Measurements from ENCODE around the gene LIPE. TPM values are rescaled to one million over a fixed set of nuclear protein-coding genes. Genes with fewer than 3 reads are reported as not detected.
A peak's percentile ranks its signal among the peaks of the same experiment; 100 is the strongest.

Gene LIPE
- total RNA-seq, 1 donor from 2014 or later, result 8.4 TPM

DNA sequence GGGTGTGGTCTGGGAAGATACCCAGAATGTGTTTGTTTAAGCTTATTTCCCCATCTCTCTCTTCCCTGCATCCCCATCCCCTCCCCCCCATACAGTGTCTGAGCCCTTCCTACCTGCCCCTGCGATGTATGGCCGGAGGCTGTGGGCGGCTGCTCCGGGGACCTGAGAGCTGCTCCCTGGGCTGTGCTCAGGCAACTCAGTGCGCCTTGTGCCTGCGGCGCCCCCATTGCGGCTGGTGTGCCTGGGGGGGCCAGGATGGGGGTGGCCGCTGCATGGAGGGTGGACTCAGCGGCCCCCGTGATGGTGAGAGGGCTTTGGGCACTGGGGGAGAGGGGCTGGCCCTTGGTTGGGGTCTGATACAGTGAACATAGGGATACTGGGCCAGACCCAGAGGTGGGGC lies 58.8 kb downstream of the LIPE start:
- no peak overlapping the region for H3K4me3 Mint-ChIP-seq (ENCODE audit: unreplicated experiment)
- no peak for DNase-seq (ENCODE audit: extremely low spot score, unreplicated experiment)
- H3K27ac Mint-ChIP-seq (ENCODE audit: unreplicated experiment), result no peak overlapping the region
- no peaks in the 10 kb centered on the region for H3K9me3 Mint-ChIP-seq (ENCODE audit: unreplicated experiment)
- peaks cover 16% of the 10 kb centered on the region for H3K4me1 Mint-ChIP-seq (ENCODE audit: unreplicated experiment)
- no peak for TF ChIP-seq CTCF (IDR thresholded peaks at IDR 0.05)
- peaks cover 25% of the 10 kb centered on the region for H3K36me3 Mint-ChIP-seq (ENCODE audit: unreplicated experiment)
- no peaks in the 10 kb centered on the region for H3K27me3 Mint-ChIP-seq (ENCODE audit: unreplicated experiment)

DNA sequence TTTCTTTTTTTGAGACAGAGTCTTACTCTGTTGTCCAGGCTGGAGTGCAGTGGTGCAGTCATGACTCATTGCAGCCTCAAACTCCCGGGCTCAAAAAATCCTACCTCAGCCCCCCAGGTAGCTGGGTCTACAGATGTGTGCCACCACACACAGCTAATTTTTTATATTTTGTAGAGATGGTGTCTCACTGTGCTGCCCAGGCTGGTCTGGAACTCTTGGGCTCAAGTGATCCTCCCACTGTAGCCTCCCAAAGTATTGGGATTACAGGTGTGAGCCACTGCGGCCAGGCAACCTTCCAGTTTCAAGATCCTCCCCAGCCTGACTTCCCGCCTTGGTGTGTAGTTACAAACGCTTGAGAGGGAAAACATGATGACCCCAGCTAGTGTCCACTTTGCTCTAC lies 59.3 kb downstream of the LIPE start:
- Mint-ChIP-seq H3K27me3 (ENCODE audit: unreplicated experiment) (no peaks in the 10 kb centered on the region), H3K4me3 (ENCODE audit: unreplicated experiment) (no peak overlapping the region), H3K27ac (ENCODE audit: unreplicated experiment) (no peak overlapping the region), H3K36me3 (ENCODE audit: unreplicated experiment) (peaks cover 29% of the 10 kb centered on the region), H3K4me1 (ENCODE audit: unreplicated experiment) (peaks cover 16% of the 10 kb centered on the region), H3K9me3 (ENCODE audit: unreplicated experiment) (no peaks in the 10 kb centered on the region)
- no peak for DNase-seq (ENCODE audit: extremely low spot score, unreplicated experiment)
- no peak for TF ChIP-seq CTCF (IDR thresholded peaks at IDR 0.05)

GRCh38 chr19:42366673-42367072 lies 60.5 kb downstream of the LIPE start:
- H3K9me3 Mint-ChIP-seq (ENCODE audit: unreplicated experiment), result no peaks in the 10 kb centered on the region
- H3K27ac Mint-ChIP-seq (ENCODE audit: unreplicated experiment), result peak overlapping the region; percentile 16
- H3K27me3 Mint-ChIP-seq (ENCODE audit: unreplicated experiment), result no peaks in the 10 kb centered on the region
- H3K4me1 Mint-ChIP-seq (ENCODE audit: unreplicated experiment), result peaks cover 16% of the 10 kb centered on the region
- no peak for DNase-seq (ENCODE audit: extremely low spot score, unreplicated experiment)
- no peak overlapping the region for H3K4me3 Mint-ChIP-seq (ENCODE audit: unreplicated experiment)
- H3K36me3 Mint-ChIP-seq (ENCODE audit: unreplicated experiment), result peaks cover 32% of the 10 kb centered on the region
- no peak for TF ChIP-seq CTCF (IDR thresholded peaks at IDR 0.05)

DNA sequence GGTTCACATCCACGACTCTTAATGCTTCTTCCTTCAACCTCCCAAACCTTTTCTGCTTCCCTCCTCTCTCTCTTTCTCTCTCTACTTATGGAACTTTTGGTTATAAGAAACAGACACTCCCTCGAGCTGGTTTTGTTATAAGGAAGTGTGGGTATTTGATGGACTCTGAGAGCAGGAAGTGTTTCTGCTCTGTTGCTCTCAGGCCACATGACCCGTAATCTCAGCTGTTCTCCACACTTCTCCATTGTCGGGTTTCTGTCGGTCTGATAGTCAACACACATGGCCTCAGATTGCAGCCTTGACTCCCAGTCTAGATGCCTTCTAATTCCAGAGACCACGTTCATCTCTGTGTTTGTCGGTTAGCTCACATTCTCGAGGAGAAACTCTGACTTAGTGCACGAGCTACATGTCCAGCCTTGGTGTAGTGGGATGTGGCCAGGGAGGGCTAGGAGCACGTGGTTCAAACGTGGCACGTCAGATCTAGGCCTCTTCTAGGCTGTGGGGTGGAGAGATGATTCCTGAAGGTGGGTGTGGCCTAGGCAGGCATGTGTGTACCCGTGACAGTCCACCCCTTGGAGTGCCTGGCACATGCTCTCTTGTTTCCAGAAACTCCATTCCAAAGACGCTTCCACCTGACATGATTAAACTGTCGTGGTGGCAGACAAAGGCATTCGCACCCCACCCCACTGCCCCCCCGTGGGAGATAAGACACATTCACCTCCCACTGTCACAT lies 63.4 kb downstream of the LIPE start:
- no peak for TF ChIP-seq CTCF (IDR thresholded peaks at IDR 0.05)
- Mint-ChIP-seq H3K4me1 (ENCODE audit: unreplicated experiment) (peaks cover 14% of the 10 kb centered on the region), H3K27ac (ENCODE audit: unreplicated experiment) (no peak overlapping the region), H3K36me3 (ENCODE audit: unreplicated experiment) (peaks cover 34% of the 10 kb centered on the region), H3K27me3 (ENCODE audit: unreplicated experiment) (no peaks in the 10 kb centered on the region), H3K9me3 (ENCODE audit: unreplicated experiment) (no peaks in the 10 kb centered on the region), H3K4me3 (ENCODE audit: unreplicated experiment) (no peak overlapping the region)
- no peak for DNase-seq (ENCODE audit: extremely low spot score, unreplicated experiment)

DNA sequence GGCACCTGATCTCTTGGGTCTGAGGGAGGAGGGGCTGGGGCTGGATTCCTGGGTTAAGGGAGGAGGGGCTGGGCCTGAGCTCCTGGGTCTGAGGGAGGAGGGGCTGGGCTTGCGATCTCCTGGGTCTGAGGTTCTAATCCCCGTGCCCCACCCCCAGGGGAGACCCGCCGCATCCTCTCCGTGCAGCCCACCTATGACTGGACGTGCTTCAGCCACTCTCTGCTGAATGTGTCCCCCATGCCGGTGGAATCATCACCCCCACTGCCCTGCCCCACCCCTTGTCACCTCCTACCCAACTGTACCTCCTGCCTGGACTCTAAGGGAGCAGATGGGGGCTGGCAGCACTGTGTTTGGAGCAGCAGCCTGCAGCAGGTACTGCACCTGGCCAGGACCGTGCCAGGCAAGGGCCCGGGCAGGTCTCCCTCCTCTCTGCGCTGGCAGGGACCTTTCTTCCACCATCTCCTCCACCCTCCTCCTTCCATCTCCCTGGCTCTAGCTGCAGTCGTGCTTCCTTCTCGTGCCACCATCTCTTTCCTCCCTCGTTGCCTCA lies 64.2 kb downstream of the LIPE start:
- Mint-ChIP-seq H3K36me3 (ENCODE audit: unreplicated experiment) (peaks cover 34% of the 10 kb centered on the region), H3K4me3 (ENCODE audit: unreplicated experiment) (no peak overlapping the region), H3K27ac (ENCODE audit: unreplicated experiment) (no peak overlapping the region), H3K4me1 (ENCODE audit: unreplicated experiment) (peaks cover 14% of the 10 kb centered on the region), H3K9me3 (ENCODE audit: unreplicated experiment) (no peaks in the 10 kb centered on the region), H3K27me3 (ENCODE audit: unreplicated experiment) (no peaks in the 10 kb centered on the region)
- TF ChIP-seq CTCF (IDR thresholded peaks at IDR 0.05), result no peak
- DNase-seq (ENCODE audit: extremely low spot score, unreplicated experiment), result no peak

All from osteocyte (in vitro differentiated cells).